H9 (cell line): ENCODE measurements around the gene ACOT11. TPM values are rescaled to one million over a fixed set of nuclear protein-coding genes. Genes with fewer than 3 reads are reported as not detected.
A peak's percentile ranks its signal among the peaks of the same experiment; 100 is the strongest.

Source experiments
- DNase-seq: peaks from one replicate; pipeline ENCODE4 v3.0.0-alpha.2; 2017
- H2AFZ ChIP-seq: one replicate; pipeline ENCODE4 v1.6.1; 2013; ENCODE audit warnings: mild to moderate bottlenecking, low read length, control low read depth, moderate library complexity
- H2AK5ac ChIP-seq: 2 replicates; pipeline ENCODE4 v1.6.1; 2013; ENCODE audit warnings: low read length, control low read depth, mixed read lengths; ENCODE audit not compliant: insufficient read length
- H2BK120ac ChIP-seq: one replicate; pipeline ENCODE4 v1.6.1; 2013; ENCODE audit warnings: low read depth, mild to moderate bottlenecking, low read length, control low read depth, inconsistent platforms; ENCODE audit not compliant: poor library complexity, severe bottlenecking
- H2BK12ac ChIP-seq: 2 replicates; pipeline ENCODE4 v1.6.1; 2013; ENCODE audit warnings: low read length, control low read depth, mixed read lengths, low read depth; ENCODE audit not compliant: insufficient read length
- H2BK15ac ChIP-seq: 2 replicates; pipeline ENCODE4 v1.6.1; 2013; ENCODE audit warnings: low read depth, low read length, control low read depth
- H2BK20ac ChIP-seq: one replicate; pipeline ENCODE4 v1.6.1; 2013; ENCODE audit warnings: low read depth, mild to moderate bottlenecking, low read length, control low read depth, inconsistent platforms; ENCODE audit not compliant: poor library complexity, severe bottlenecking
- H2BK5ac ChIP-seq: 2 replicates; pipeline ENCODE4 v1.6.1; 2013; ENCODE audit warnings: low read length, control low read depth, mixed read lengths; ENCODE audit not compliant: insufficient read length
- H3K14ac ChIP-seq: 2 replicates; pipeline ENCODE4 v1.6.1; 2013; ENCODE audit warnings: low read length, control low read depth; ENCODE audit not compliant: insufficient read depth
- H3K18ac ChIP-seq: 2 replicates; pipeline ENCODE4 v1.6.1; 2013; ENCODE audit warnings: low read depth, mild to moderate bottlenecking, mixed read lengths, low read length, control low read depth; ENCODE audit not compliant: insufficient read length
- H3K23ac ChIP-seq: 2 replicates; pipeline ENCODE4 v1.6.1; 2013; ENCODE audit warnings: low read length, control low read depth, mixed read lengths, low read depth; ENCODE audit not compliant: insufficient read length
- H3K23me2 ChIP-seq: 2 replicates; pipeline ENCODE4 v1.6.1; 2013; ENCODE audit warnings: low read depth, mild to moderate bottlenecking, mixed read lengths, low read length, control low read depth; ENCODE audit not compliant: insufficient read length, poor library complexity, severe bottlenecking
- H3K27ac ChIP-seq: 2 replicates; pipeline ENCODE4 v1.5.1; 2013; ENCODE audit warnings: low read length, control low read depth, mixed read lengths, low read depth; ENCODE audit not compliant: insufficient read length
- H3K27me3 ChIP-seq: 2 replicates; pipeline ENCODE4 v1.6.1; 2013; ENCODE audit warnings: low read length, control low read depth, inconsistent platforms; ENCODE audit not compliant: insufficient read depth
- H3K4ac ChIP-seq: 2 replicates; pipeline ENCODE4 v1.6.1; 2013; ENCODE audit warnings: low read depth, mild to moderate bottlenecking, control low read depth, inconsistent platforms, low read length, moderate library complexity
- H3K4me1 ChIP-seq: 2 replicates; pipeline ENCODE4 v1.6.1; 2013; ENCODE audit warnings: low read length, control low read depth, inconsistent platforms; ENCODE audit not compliant: insufficient read depth
- H3K4me2 ChIP-seq: 2 replicates; pipeline ENCODE4 v1.6.1; 2013; ENCODE audit warnings: low read length, control low read depth, mixed read lengths; ENCODE audit not compliant: insufficient read length, insufficient read depth
- H3K56ac ChIP-seq: 2 replicates; pipeline ENCODE4 v1.6.1; 2013; ENCODE audit warnings: low read depth, mild to moderate bottlenecking, mixed read lengths, low read length, control low read depth; ENCODE audit not compliant: insufficient read length
- H3K79me1 ChIP-seq: 2 replicates; pipeline ENCODE4 v1.6.1; 2013; ENCODE audit warnings: low read depth, mild to moderate bottlenecking, moderate library complexity, low read length, control low read depth, inconsistent platforms; ENCODE audit not compliant: insufficient read depth, poor library complexity, severe bottlenecking
- H3K79me2 ChIP-seq: 2 replicates; pipeline ENCODE4 v1.6.1; 2013; ENCODE audit warnings: low read length, control low read depth, inconsistent platforms; ENCODE audit not compliant: insufficient read depth
- H3K9ac ChIP-seq: 2 replicates; pipeline ENCODE4 v1.6.1; 2013; ENCODE audit warnings: low read length, control low read depth, mixed read lengths; ENCODE audit not compliant: insufficient read length; ENCODE audit errors: extremely low read depth
- H3K9me3 ChIP-seq: one replicate; pipeline ENCODE4 v1.6.1; 2013; ENCODE audit warnings: low read depth, low read length, inconsistent platforms; ENCODE audit not compliant: control insufficient read depth
- H3T11ph ChIP-seq: one replicate; pipeline ENCODE4 v1.6.1; 2013; ENCODE audit warnings: mild to moderate bottlenecking, low read length, control low read depth, inconsistent platforms
- H4K20me1 ChIP-seq: one replicate; pipeline ENCODE4 v1.6.1; 2013; ENCODE audit not compliant: control insufficient read depth, insufficient read length, insufficient read depth
- H4K5ac ChIP-seq: 2 replicates; pipeline ENCODE4 v1.6.1; 2013; ENCODE audit warnings: low read depth, mild to moderate bottlenecking, mixed read lengths, low read length, control low read depth; ENCODE audit not compliant: insufficient read length
- H4K8ac ChIP-seq: replicated peaks from 2 replicates; pipeline ENCODE4 v1.6.1; 2013; ENCODE audit warnings: low read length, control low read depth, mixed read lengths, low read depth; ENCODE audit not compliant: insufficient read length
- H4K91ac ChIP-seq: 2 replicates; pipeline ENCODE4 v1.6.1; 2013; ENCODE audit warnings: low read depth, mild to moderate bottlenecking, moderate library complexity, mixed read lengths, low read length, control low read depth; ENCODE audit not compliant: insufficient read length
- H3K27ac Mint-ChIP-seq, 3 experiments: 2 replicates in 2 of 3; 3 replicates in 1 of 3; pipeline ENCODE4 v1.8.0; 2020 to 2021; ENCODE audit warnings: mixed read lengths in 3 of 3, mild to moderate bottlenecking in 1 of 3, moderate library complexity in 1 of 3
- H3K27me3 Mint-ChIP-seq: 2 replicates; pipeline ENCODE4 v1.8.0; 2021; ENCODE audit warnings: low read depth, mild to moderate bottlenecking, moderate library complexity, mixed read lengths
- H3K36me3 Mint-ChIP-seq, 3 experiments: 2 replicates in 2 of 3; 3 replicates in 1 of 3; pipeline ENCODE4 v1.8.0; 2020 to 2021; ENCODE audit warnings: low read depth in 3 of 3, mixed read lengths in 3 of 3; ENCODE audit not compliant: insufficient read depth in 1 of 3
- H3K4me1 Mint-ChIP-seq, 2 experiments: 2 replicates each; pipeline ENCODE4 v1.8.0; 2020; ENCODE audit warnings: mixed read lengths in 2 of 2
- H3K4me3 Mint-ChIP-seq, 2 experiments: 2 replicates in 1 of 2; 3 replicates in 1 of 2; pipeline ENCODE4 v1.8.0; 2020 to 2021; ENCODE audit warnings: mild to moderate bottlenecking in 2 of 2, mixed read lengths in 2 of 2, moderate library complexity in 1 of 2
- H3K9me3 Mint-ChIP-seq, 2 experiments: 2 replicates in 1 of 2; 3 replicates in 1 of 2; pipeline ENCODE4 v1.8.0; 2020; ENCODE audit warnings: mild to moderate bottlenecking in 2 of 2, mixed read lengths in 2 of 2, moderate library complexity in 1 of 2
- CTCF ChIP-seq: fragments of 200-600 bp; sonication (generic); conservative IDR thresholded peaks from 3 replicates; pipeline ENCODE4 v1.8.0; 2021; ENCODE audit warnings: antibody characterized with exemption, mild to moderate bottlenecking
- WGBS: extraction: QIAGEN DNeasy Blood & Tissue Kit; methylation state at CpG from one replicate; pipeline ENCODE4 v1.1.7; 2013; ENCODE audit warnings: missing lambda C conversion rate, low lambda C conversion rate, mixed read lengths; ENCODE audit not compliant: insufficient read length; ENCODE audit errors: extremely low coverage; 5-methylcytosine and 5-hydroxymethylcytosine counted together
- total RNA-seq: library from RNA; stranded (reverse); gene quantifications from 2 replicates; pipeline ENCODE4 v1.2.1, GENCODE V29; 2021

Gene ACOT11
- total RNA-seq, 1 experiment from 2014 or later, result 4.0 TPM

GRCh38 chr1:54583307-54583686 lies 35.3 kb downstream of the ACOT11 start:
- peaks cover 39 to 49% of the 10 kb centered on the region in 2 experiments for H3K4me1 Mint-ChIP-seq
- Histone ChIP-seq H3K4me2 (no peak overlapping the region), H4K20me1 (no peaks in the 10 kb centered on the region), H3K4me1 (peaks cover 3% of the 10 kb centered on the region; the same call in 1 of the 2 replicates), H2BK5ac (no peak overlapping the region), H3K23me2 (no peaks in the 10 kb centered on the region), H4K8ac (no peak overlapping the region), H3K79me1 (no peaks in the 10 kb centered on the region), H2AK5ac (no peak overlapping the region), H3K18ac (peak overlapping the region; percentile 8), H3K27me3 (no peaks in the 10 kb centered on the region), H4K91ac (no peak overlapping the region), H3K56ac (no peak overlapping the region), H2BK20ac (no peak overlapping the region), H2BK120ac (no peak overlapping the region), H3K27ac (no peak overlapping the region), H3K9me3 (no peaks in the 10 kb centered on the region), H2BK12ac (no peak overlapping the region), H2AFZ (no peak overlapping the region), H4K5ac (no peak overlapping the region), H3K9ac (no peak overlapping the region), H3K79me2 (no peaks in the 10 kb centered on the region), H3T11ph (no peak overlapping the region), H3K23ac (no peak overlapping the region), H2BK15ac (no peak overlapping the region), H3K14ac (peak overlapping the region; percentile 41; the same call in 1 of the 2 replicates), H3K4ac (no peak overlapping the region)
- H3K27ac Mint-ChIP-seq, result peak overlapping the region in 1 of 3 experiments; percentile 96; a peak in 2 of 7 replicates
- no peak for DNase-seq
- no CpG with 5 or more reads among the region's 3 CpGs for WGBS
- H3K9me3 Mint-ChIP-seq, result no peaks in the 10 kb centered on the region
- H3K4me3 Mint-ChIP-seq, result no peak overlapping the region
- TF ChIP-seq CTCF, result no peak
- H3K27me3 Mint-ChIP-seq, result no peaks in the 10 kb centered on the region
- H3K36me3 Mint-ChIP-seq, result no peaks in the 10 kb centered on the region
